Raji (cell line): ENCODE results near the gene SDK2.

Source experiments
- POLR2A ChIP-seq: IDR thresholded peaks from 2 replicates; pipeline ENCODE4 v1.6.1; 2011; ENCODE audit warnings: low read depth, low read length, control low read depth; ENCODE audit not compliant: insufficient read depth

Gene SDK2

DNA sequence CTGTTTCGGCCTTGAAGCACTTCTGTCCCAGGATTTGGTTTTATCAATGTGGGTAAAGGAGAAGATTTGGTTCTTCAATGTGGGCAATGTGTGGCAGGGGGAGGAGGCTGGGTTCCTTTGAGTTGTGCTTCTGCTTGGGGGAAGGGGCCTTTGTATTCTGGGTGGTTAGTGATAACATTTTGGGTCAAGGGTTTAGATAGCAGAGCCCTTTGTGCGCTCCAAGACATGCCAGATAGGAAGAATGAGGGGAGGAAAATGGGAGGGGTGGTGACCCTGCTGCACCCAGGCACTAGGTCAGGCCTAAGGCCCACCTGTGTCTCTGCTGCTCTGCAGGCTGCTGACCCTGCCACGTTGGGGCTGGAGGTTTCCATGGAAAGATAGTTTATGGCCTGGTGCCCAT lies 292.5 kb downstream of the SDK2 start:
- TF ChIP-seq POLR2A: no peak

DNA sequence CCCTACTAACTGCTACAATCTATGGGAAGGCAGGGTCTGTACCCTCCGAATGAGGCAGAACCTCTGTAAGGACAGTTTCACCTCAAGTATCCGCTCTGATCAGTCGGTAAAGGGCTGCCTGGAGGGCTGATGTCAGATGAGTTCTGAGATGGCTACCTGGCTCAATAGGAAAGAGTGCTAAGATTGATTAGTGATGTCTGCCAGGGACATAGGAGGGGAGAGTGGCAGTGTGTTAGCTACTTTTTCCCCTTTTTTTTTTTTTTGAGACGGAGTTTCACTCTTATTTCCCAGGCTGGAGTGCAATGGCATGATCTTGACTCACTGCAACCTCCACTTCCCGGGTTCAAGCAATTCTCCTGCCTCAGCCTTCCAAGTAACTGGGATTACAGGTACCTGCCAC lies 293.4 kb downstream of the SDK2 start:
- no peak for TF ChIP-seq POLR2A

DNA sequence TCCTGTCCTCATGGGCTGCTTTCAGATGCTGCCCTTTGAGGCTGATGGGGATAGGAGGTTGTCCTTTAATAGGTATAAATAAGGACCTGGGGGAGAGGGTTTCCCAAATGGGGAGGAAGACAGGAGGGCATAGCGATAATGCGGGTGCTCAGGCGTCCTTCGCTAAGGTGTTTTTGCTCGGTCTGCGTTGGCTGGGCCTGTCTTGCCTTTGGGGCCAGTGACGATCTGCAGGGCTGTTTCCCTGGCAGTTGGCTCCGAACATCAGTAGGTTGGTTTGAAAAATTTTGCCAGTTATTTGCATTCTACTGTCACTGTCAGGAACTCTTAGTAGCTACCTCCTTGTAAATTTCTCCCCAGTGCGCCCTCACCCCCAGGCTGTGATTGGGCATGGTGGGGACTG lies 294.6 kb downstream of the SDK2 start:
- TF ChIP-seq POLR2A: no peak

DNA sequence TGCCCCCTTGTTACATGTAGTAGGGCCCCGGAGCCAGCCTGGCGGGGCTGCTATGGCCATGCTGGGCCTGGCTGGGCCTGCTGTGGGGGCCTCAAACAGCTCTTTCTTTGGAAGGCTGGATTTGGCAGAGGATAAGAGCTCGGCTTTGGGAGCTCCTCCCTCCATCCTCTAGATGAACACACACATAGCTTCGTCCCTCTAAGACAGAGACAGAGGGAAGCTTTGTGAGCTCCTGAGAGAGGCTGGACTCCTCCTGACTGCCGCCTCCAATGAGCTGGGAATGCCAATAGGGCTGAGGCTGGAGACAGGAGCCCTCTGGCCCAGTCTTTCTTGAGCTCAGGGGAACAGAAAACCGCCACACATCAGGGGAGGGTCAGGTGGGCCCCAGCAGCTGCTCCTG lies 295.1 kb downstream of the SDK2 start:
- TF ChIP-seq POLR2A: no peak

DNA sequence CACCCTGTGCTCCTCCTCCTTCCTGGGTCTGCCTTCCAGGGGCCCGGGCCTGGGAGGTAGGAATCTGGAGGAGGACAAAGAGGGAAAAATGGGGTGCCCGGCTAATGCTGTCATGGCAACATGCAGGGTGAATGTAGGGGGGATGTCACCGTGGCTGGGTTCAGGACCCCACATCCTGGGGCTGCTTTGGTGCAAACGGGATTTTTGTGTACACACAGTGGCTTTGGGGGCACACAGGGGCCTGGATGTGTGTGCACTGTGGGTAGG lies 295.5 kb downstream of the SDK2 start:
- TF ChIP-seq POLR2A: no peak

DNA sequence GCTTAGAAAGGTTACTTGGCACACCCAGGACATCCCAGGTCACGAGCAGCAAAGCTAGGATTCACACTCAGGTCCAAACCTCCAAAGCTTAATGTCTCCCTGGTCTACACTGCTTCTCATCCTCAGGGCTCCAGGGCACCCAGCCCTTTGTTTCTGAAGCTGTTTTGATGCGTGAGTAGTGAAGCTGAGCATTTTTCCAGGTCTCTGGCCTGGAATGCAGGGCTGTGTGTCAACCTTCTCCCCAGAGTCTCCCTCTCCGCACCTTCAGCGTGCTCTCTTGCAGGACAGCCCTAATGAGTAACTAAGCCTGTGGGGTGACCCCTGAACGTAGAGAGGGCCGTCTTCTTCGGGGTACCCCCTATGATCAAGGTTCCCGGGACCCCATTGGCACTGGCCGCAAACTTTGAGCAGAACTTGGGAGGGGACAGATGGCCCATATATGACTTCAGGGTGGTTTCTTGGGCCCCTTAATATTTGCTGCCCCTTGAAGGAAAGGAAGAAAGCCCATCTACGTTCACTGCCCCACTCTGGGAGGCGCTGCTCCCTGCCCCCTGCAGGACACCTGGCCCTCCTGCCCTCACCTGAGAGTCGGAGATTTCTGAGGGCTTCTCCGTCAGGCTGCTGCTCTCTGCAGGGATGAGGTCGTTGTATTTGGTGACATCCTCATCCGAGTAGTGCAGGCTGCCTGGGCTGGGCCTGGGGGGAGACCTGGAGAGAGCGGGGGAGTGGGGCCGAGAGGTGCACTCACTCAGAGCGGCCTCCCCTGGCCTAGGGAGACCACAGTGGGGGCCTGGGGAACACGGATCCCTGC lies 296.0 kb downstream of the SDK2 start:
- TF ChIP-seq POLR2A: no peak

DNA sequence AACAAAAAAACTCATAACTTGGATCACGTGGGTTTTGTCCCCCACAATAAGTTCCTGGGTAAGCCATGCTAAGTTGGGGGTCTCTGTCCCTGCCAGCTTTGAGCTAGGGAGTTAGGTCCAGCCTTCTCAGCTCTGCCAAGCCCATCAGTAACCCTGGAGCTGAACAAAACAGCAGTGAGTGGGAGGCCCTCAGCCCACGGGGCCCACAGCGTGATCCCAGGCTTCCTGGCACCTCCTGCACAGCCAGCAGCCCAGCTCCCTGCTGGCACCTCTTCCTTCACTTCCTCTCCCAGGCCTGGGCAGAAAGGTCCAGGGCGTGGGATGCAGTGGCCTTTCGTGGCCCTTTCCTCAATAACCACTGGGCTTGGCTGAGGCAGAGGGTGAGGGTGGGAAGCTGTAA lies 296.9 kb downstream of the SDK2 start:
- TF ChIP-seq POLR2A: no peak

DNA sequence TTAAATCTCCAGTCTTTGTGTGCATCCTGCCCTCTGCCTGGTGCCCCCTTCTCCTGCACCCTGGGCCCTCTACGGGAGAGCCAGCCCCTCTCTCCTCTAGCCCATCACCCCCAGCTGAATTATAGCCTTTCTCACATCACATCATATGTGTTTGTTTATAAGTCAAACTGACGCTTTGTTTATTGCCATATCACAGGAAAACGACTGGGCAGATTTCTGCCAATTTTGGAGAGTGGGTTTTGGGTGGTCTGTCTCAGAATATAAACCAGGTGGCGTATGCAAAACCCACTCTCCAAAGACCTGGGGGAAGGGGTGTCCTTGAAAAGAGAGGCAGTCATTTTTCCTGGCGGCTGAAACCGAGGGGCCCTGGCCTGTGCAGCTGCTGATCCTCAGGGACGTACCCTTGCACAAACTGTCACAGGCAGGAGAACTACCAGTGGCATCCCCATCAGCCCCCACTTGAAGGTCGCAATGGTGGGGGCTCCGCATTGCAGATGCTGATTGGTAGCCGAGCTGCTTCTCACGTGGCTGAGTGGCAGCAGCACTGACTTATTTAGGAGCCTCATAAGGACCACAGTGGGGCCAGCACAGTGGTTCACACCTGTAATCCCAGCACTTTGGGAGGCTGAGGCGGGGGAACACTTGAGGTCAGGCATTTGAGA lies 297.6 kb downstream of the SDK2 start:
- TF ChIP-seq POLR2A: no peak

DNA sequence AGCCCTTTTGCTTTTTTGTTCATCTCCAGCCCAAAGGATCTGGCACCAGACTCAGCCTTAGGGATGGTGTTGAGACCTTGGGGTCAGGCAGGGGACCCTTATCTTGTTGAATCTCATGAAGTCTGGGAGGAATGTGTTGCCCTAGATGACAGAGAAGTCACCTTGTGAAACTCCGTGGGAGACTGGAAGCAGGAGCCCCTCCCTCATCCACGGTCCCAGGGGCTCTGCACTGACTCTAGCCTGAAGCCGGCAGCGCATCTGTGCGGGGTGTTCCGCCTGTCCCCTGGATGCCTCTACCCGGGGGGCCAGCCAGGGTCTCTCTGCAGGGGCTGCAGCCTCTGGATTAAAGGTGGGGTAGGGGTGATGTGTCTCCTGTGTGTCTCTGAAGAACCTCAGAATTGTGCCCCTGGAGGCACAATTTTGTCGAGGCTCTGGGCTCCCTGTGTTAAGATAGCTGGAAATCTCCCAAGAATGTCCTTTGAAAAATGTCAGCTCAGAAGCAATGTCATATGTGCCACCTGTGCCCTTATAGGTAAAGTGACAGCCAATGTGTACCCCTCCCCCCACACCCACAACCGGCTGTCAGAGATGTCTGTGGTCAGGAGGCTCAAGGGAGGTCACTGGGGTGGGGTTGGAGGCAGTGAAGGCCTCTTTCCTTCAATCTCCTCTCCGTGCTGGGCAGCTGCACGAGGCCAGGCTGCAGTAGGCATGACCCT lies 300.3 kb downstream of the SDK2 start:
- no peak for TF ChIP-seq POLR2A

DNA sequence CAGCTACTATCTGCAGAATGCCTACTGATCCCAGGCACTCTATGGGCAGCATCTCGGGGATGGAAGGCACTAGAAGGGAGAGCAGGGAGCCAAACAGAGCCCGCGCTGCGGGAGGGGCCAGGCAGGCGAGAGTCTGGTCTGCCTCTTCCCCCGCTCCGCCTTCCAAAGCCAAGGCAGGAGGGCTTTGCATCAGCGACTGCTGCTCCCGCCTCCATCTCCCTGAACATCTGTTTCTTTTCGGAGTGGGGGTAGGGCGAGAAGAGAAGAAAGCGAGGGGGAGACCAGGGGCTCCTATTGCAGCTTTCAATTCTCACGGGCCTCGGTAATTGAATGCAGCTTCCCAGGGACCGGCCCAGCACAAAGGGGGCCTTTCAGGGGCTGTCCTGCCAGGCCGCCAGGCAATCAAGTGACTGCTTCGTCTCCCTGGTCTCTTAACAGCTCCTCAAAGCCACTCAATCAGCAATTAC lies 301.0 kb downstream of the SDK2 start:
- TF ChIP-seq POLR2A: no peak

DNA sequence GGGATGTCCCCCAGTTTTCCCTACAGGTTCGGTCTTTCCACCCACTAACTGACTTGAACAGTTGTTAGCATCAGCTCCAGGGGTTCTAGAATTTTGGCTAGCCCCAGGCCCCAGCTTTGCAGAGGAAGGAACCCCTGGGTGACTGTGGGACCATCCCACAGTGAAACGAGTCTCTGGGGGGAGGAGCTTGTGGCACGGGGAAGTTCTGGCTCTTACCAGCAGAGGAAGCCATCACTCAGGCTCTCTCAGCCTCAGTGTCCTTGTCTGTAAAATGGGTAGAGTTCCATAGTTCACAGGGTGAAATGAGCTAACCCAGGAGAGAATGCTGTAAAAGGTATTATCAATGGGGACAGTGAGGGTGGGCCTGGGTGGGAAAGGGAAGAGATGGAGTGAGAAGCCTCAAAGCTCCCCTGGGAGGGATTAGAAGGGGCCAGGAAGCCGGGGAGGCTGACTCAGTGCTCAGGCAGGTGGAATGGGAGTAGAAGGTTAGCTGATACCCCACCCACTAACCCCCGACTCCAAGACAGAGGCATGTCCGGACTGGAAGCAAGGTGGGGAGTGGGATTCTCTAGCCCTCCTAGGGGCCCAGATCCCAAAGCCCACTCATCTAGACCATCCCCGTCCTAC lies 301.6 kb downstream of the SDK2 start:
- TF ChIP-seq POLR2A: no peak

DNA sequence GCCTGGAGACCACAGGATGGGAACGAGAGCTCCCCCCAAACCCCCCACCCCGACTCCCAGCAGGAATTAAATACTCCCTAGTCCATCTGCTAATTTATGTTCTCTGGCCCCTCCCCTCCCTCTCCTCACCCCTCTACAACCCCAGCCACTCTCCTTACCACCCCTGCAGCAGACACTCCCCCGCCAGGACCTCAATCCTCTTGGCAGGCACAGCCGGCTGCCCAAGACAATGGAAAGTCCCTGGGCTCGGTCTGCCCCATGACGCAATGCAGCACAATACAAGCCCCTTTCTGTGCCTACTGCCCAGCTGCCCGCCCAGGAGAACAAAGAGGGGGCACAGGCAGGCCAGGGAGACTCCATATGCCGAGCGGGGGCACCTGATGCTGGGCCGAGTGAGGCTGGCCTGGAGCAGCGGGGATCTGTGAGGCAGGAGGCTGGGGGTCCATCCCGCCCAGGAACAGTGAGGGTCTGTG lies 302.2 kb downstream of the SDK2 start:
- no peak for TF ChIP-seq POLR2A

DNA sequence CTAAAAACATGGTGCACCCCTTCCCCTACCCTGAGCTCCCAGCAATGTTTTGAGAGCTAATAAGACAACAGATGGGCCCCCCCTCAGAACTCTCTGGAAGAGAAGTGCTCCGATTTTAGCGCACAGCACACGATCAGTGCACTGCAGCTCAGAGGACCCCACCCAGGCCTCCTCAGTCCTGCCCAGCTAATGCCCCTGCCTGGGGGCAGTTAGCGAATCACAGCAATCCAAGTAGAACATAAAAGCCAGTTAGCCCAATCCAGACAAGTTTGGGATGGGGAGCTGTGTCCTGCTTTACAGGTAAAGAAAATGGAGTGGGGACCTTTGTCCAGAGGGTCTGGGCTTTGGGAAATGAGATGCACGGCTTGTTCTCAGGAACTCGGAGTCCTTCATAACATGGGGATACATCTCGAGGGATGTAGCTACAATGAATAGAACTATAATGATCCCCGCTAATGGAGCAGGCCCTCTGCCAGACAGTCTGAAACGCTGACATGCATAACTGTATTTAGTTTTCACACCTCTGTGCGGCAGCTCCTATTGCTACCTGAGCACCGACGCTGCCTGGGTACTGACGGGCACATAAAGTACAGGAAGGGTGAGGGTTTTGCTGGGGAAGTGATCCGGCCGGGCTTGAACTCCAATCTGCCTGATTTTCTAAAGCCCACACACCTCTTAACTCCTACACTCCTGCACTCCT lies 302.7 kb downstream of the SDK2 start:
- no peak for TF ChIP-seq POLR2A

DNA sequence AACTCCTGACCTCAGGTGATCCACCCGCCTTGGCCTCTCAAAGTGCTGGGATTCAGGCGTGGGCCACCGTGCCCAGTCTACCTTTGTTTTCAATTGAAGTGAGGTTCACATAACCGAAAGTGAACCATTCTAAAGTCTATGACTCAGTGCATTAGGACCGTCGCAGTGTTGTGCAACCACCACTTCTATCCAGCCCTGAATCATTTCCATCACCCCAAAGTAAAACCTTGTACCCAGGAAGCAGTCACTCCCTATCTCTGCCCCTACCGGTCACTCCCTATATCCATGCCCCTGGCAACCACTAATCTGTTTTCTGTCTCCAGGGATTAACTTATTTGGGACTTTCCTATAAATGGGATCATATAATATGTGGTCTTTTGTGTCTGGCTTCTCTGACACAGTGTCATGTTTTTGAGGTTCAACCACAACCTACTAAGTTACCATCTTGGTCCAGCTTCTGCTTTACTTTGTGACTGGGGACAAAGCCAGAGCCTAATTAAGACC lies 304.1 kb downstream of the SDK2 start:
- TF ChIP-seq POLR2A: no peak
